Heart right ventricle (tissue), 16 donors: ENCODE measurements around the gene VASP. TPM values are rescaled to one million over a fixed set of nuclear protein-coding genes. Genes with fewer than 3 reads are reported as not detected.

ENCODE experiments used
- ATAC-seq, 8 donors: fragments of 200-7000 bp; cut with Tn5 transposase; one replicate each; pipeline ENCODE4 v1.9.1; 2020; ENCODE audit warnings: mild to moderate bottlenecking in 8 of 8, moderate library complexity in 8 of 8, moderate number of reproducible peaks in 1 of 8
- DNase-seq, 2 donors: peaks; one replicate each; pipeline ENCODE4 v3.0.0-alpha.2; 2020
- H3K27ac ChIP-seq, 10 donors: fragments of 200-600 bp; sonication (generic) in 2 of 10; one replicate each; pipeline versions ENCODE4 v1.5.0 to v1.8.0; 2020 to 2022; ENCODE audit warnings: mild to moderate bottlenecking in 3 of 10
- H3K27me3 ChIP-seq, 7 donors: fragments of 200-600 bp; one replicate each; pipeline ENCODE4 v1.8.0; 2021 to 2022; ENCODE audit warnings: mild to moderate bottlenecking in 2 of 7
- H3K36me3 ChIP-seq, 9 donors: fragments of 200-600 bp; sonication (generic) in 1 of 9; one replicate each; pipeline versions ENCODE4 v1.5.0 to v1.8.0; 2020 to 2022; ENCODE audit warnings: mild to moderate bottlenecking in 2 of 9
- H3K4me1 ChIP-seq, 9 donors: fragments of 200-600 bp; sonication (generic) in 1 of 9; one replicate each; pipeline versions ENCODE4 v1.5.0 to v1.8.0; 2020 to 2022; ENCODE audit warnings: mild to moderate bottlenecking in 4 of 9
- H3K4me3 ChIP-seq, 10 donors: fragments of 200-600 bp; sonication (generic) in 2 of 10; one replicate each; pipeline versions ENCODE4 v1.5.0 to v1.8.0; 2020 to 2022; ENCODE audit warnings: mild to moderate bottlenecking in 7 of 10, moderate library complexity in 2 of 10
- H3K9me3 ChIP-seq, 11 donors: fragments of 200-600 bp in 10 of 11; sonication (generic) in 2 of 11; one replicate each; pipeline versions ENCODE4 v1.5.0 to v1.8.0; 2013 to 2022; ENCODE audit warnings: mild to moderate bottlenecking in 2 of 11, control low read depth in 1 of 11, moderate library complexity in 1 of 11
- WGBS, 2 donors: extraction: QIAGEN DNeasy Blood & Tissue Kit; methylation state at CpG; one replicate each; pipeline ENCODE4 v1.1.7; 2013; ENCODE audit warnings: inconsistent platforms in 1 of 2; 5-methylcytosine and 5-hydroxymethylcytosine counted together
- intact Hi-C, 10 donors: fragments of 100-400 bp; cut with DNase I; formaldehyde crosslinking; loops; one replicate each; pipeline versions ENCODE4 v1.11.1 to v1.14.2; 2022
- polyA plus RNA-seq, 2 donors: library from polyadenylated mRNA; stranded (reverse); fragments of 200-250 nt; gene quantifications; one replicate each; pipeline ENCODE4 v1.2.3, GENCODE V29; 2013
- total RNA-seq, 10 donors: library from RNA; stranded (reverse); fragmentation: NEBNext Ultra II Directional in 3 of 10; extraction: Animal tissue kit (Norgen Biotek cat#: 25700) in 3 of 10; gene quantifications; one replicate each; pipeline versions ENCODE4 v1.2.1 to v1.2.4, GENCODE V29; 2021 to 2023
- TF ChIP-seq, protein P1 (sequence below), 9 donors: fragments of 200-600 bp; sonication (generic) in 2 of 9; IDR thresholded peaks; one replicate each; pipeline versions ENCODE4 v1.5.0 to v1.8.0; 2021 to 2022; ENCODE audit warnings: antibody characterized with exemption in 9 of 9, mild to moderate bottlenecking in 5 of 9, moderate library complexity in 1 of 9
- donor health status: Arrhythmogenic right ventricular cardiomyopathy.
- donor health status: ischemic (EF 13 %, LVEDD 7.1; RV severe dilation, severe dysfunction).
- donor health status: healthy with polysubstance abuse.
- donor health status: DM: no; HTN: yes; CAD: no.
- donor health status: DM: no; HTN: no; CAD: no.
- donor health status: ischemic (EF 25% LVEDD 6.9; RV normal size, moderate dysfunction).
- donor health status: ischemic (EF 25% LVEDD 5.7; RV mildly dilated, moderate dysfunction).
- donor health status: healthy.
- donor health status: DM: yes; HTN: yes; CAD: no.
- donor health status: Ischemic cardiomyopathy.
- donor health status: ischemic (EF 35%, LVEDD 5.7; RV mildly dilated, moderate dysfunction).
- donor health status: nonischemic (EF 11% LVEDD 7.7; RV severe dilation, severe dysfunction).
- donor health status: DM: yes; HTN: yes; CAD: no.
- donor health status: PGD.
- donor health status: ischemic (EF 29% LVEDD 5.4; RV normal size, mild dysfunction).
- donor health status: nonischemic (EF 23%, LVEDD 6.1; RV moderate dilation, normal function).

Gene VASP
- total and polyA plus RNA-seq, 12 donors = 24.9 to 78.6 (median 43.6) TPM

DNA sequence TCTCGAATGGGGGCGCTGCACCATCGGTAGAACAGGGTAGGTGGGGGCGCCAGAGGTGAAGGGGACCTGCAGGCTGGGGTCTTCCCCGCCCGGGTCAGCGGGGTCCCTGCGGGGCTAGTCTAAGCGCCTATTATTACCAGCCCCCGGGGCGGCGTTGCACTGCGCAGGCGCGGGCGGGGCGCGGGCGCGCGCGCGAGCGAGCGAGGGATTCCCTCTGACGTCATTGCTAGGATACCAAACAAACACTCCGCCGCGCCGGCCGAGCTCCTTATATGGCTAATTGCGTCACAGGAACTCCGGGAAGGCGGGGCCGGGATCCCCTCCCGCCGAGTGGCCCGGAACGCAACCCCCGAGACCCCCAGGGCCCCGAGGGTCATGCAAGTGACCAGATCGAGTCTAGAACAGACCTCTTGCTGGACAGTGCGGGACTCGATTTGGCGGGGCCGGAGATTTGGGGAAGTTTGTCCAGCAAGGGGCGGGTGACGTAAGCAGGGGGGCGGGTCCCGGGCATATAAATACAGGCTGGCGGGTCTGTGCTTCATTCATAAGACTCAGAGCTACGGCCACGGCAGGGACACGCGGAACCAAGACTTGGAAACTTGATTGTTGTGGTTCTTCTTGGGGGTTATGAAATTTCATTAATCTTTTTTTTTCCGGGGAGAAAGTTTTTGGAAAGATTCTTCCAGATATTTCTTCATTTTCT, 39.7 kb upstream of the VASP start, which contains the start of gene FOSB:
FOSB (plus strand) TSS at position 541 of the 703 bp plus-strand sequence. CDS start 591 bp downstream, outside the sequence.
- Histone ChIP-seq H3K27me3 (peaks cover 0 to 15% (median 0%) of the 10 kb centered on the region in 7 donors), H3K4me3 (peak within 1 kb of the TSS; percentile 41 to 82 (median 74)), H3K4me1 (peaks cover 8 to 43% (median 34%) of the 10 kb centered on the region in 9 donors), H3K9me3 (no peaks in the 10 kb centered on the region), H3K27ac (peak within 1 kb of the TSS; percentile 49 to 98 (median 94)), H3K36me3 (no peaks in the 10 kb centered on the region)
- intact Hi-C loops = loop anchor here in 2 of 10 donors (2.0 kb wide), 2 partner anchors 17 to 25 kb away; no protein-coding TSS in a partner anchor
- DNase-seq = peak; percentile 94 to 96
- TF ChIP-seq, protein P1, sequence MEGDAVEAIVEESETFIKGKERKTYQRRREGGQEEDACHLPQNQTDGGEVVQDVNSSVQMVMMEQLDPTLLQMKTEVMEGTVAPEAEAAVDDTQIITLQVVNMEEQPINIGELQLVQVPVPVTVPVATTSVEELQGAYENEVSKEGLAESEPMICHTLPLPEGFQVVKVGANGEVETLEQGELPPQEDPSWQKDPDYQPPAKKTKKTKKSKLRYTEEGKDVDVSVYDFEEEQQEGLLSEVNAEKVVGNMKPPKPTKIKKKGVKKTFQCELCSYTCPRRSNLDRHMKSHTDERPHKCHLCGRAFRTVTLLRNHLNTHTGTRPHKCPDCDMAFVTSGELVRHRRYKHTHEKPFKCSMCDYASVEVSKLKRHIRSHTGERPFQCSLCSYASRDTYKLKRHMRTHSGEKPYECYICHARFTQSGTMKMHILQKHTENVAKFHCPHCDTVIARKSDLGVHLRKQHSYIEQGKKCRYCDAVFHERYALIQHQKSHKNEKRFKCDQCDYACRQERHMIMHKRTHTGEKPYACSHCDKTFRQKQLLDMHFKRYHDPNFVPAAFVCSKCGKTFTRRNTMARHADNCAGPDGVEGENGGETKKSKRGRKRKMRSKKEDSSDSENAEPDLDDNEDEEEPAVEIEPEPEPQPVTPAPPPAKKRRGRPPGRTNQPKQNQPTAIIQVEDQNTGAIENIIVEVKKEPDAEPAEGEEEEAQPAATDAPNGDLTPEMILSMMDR (IDR thresholded peaks at IDR 0.05) = peak in 1 of 9 donors; percentile 24
- ATAC-seq = peak; percentile 60 to 76 (median 66)
- 0% methylated on average over 56 of the region's 56 CpGs for WGBS, 2 donors

DNA sequence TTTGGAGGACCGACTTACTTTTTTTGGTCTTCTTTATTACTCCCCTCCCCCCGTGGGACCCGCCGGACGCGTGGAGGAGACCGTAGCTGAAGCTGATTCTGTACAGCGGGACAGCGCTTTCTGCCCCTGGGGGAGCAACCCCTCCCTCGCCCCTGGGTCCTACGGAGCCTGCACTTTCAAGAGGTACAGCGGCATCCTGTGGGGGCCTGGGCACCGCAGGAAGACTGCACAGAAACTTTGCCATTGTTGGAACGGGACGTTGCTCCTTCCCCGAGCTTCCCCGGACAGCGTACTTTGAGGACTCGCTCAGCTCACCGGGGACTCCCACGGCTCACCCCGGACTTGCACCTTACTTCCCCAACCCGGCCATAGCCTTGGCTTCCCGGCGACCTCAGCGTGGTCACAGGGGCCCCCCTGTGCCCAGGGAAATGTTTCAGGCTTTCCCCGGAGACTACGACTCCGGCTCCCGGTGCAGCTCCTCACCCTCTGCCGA, 39.1 kb upstream of the VASP start:
- TF ChIP-seq, protein P1 (IDR thresholded peaks at IDR 0.05) = peak in 3 of 9 donors; percentile 25 to 28 (median 25)
- peak overlapping the region; percentile 41 to 82 (median 74) for H3K4me3 ChIP-seq
- no peak for DNase-seq
- H3K27me3 ChIP-seq = peaks cover 0 to 21% (median 0%) of the 10 kb centered on the region in 7 donors
- H3K4me1 ChIP-seq = peaks cover 8 to 45% (median 38%) of the 10 kb centered on the region in 9 donors
- no peaks in the 10 kb centered on the region for H3K36me3 ChIP-seq
- no peaks in the 10 kb centered on the region for H3K9me3 ChIP-seq
- 1% methylated on average over 31 of the region's 31 CpGs for WGBS, 2 donors
- intact Hi-C loops = loop anchor here in 2 of 10 donors (2.0 kb wide), 2 partner anchors 17 to 25 kb away; no protein-coding TSS in a partner anchor
- peak overlapping the region in 9 of 10 donors; percentile 89 to 98 (median 95) for H3K27ac ChIP-seq
- ATAC-seq = peak in 5 of 8 donors; percentile 1 to 12 (median 6)

DNA sequence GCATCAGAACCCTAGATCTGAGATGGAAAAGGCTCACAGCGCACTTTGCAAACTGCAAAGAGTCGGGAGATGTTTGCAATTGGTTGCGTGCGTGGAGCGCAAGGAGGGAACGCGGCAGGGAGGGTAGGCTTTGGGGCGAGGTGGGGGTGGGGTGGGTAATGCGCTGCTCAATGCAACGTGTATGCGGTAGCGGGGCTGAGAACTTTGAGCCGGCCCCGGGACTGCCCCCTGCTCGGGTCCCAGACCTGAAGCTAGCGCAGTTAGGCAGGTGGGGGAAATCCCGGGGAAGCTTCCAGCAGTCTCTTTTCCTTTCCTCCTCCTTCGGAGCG, 38.5 kb upstream of the VASP start:
- Histone ChIP-seq H3K4me1 (peaks cover 8 to 45% (median 38%) of the 10 kb centered on the region in 9 donors), H3K27me3 (peaks cover 0 to 27% (median 0%) of the 10 kb centered on the region in 7 donors), H3K27ac (peak overlapping the region in 9 of 10 donors; percentile 89 to 98 (median 95)), H3K4me3 (peak overlapping the region; percentile 41 to 82 (median 74)), H3K9me3 (no peaks in the 10 kb centered on the region), H3K36me3 (no peaks in the 10 kb centered on the region)
- whole genome bisulfite sequencing, 2 donors = 0 to 1% methylated on average over 17 to 18 of the region's 19 CpGs
- TF ChIP-seq, protein P1 (IDR thresholded peaks at IDR 0.05) = no peak
- intact Hi-C loops = loop anchor here in 2 of 10 donors (2.0 kb wide), 2 partner anchors 18 to 26 kb away; no protein-coding TSS in a partner anchor
- no peak for DNase-seq
- peak in 7 of 8 donors; percentile 3 to 39 (median 4) for ATAC-seq

DNA sequence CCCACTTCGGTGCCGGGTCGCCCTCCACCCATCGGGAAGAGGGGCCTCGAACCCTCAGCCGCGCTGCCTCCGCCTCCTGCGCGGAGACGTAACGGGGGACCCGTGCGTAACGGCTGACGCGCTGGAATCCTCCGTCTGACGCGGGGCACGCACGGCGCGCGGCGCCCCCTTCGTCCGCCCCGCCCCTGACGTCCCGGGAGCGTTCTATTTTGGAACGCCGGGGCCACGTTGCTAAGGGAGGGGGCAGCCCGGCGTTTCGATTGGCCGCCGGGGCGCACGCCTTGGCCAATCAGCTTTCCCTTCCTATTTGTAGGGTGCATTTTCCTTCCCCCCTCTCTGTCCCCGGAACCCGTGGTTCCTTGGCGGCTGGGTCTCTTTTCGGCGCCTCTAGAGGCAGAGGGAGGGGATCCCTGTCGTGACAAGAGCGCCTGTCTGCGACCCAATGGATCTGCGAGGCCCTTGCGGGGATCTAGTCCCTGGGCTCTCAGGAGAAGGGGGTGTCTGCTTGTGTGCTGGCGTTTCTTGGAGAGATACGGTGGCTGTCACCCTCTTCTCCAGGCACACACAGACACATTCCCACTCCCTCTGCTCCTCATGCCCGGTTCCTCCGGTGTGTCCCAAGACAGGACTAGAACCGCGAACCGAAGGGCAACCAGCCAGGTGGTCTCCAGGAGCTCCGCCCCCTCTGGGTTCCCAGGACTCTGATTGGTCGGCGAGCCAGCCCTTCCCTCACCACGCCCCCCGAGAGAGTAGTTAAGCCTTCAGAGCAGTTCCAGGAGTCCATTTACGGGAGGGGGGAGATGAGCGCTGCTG, 37.9 kb upstream of the VASP start:
- peak overlapping the region; percentile 45 to 82 (median 74) for H3K4me3 ChIP-seq
- peaks cover 0 to 33% (median 0%) of the 10 kb centered on the region in 7 donors for H3K27me3 ChIP-seq
- peaks cover 8 to 46% (median 38%) of the 10 kb centered on the region in 9 donors for H3K4me1 ChIP-seq
- 0% methylated on average over 62 to 66 of the region's 66 CpGs for WGBS, 2 donors
- peak; percentile 93 to 94 for DNase-seq
- peak; percentile 88 to 92 (median 90) for ATAC-seq
- peak overlapping the region; percentile 88 to 98 (median 94) for H3K27ac ChIP-seq
- intact Hi-C loops = loop anchor here in 2 of 10 donors (2.0 kb wide), 2 partner anchors 19 to 27 kb away; no protein-coding TSS in a partner anchor
- no peaks in the 10 kb centered on the region for H3K9me3 ChIP-seq
- H3K36me3 ChIP-seq = no peaks in the 10 kb centered on the region
- TF ChIP-seq, protein P1 (IDR thresholded peaks at IDR 0.05) = peak in 5 of 9 donors; percentile 1 to 20 (median 8)
